ENCODE results near the gene APOA4. TPM values are rescaled to one million over a fixed set of nuclear protein-coding genes. Genes with fewer than 3 reads are reported as not detected.

Gene APOA4
- total and polyA plus RNA-seq, 2 donors (not counting 1 experiment from before 2014, with no cell fraction given): not detected

GRCh38 chr11:116797816-116798215 lies 25.3 kb downstream of the APOA4 start:
- no peak overlapping the region for H3K4me3 Mint-ChIP-seq
- H3K79me2 ChIP-seq (ENCODE audit: control insufficient read depth, insufficient read depth, low read length): no peaks in the 10 kb centered on the region
- H3K4me3 ChIP-seq (ENCODE audit: control extremely low read depth in 1 of 5, extremely low read depth in 1 of 5, insufficient read depth in 1 of 5, low read depth in 2 of 5, low read length in 4 of 5): no peak overlapping the region
- intact Hi-C loops (cut with micrococcal nuclease): loop anchor here (10.0 kb wide), 1 partner anchor 77 kb away; no protein-coding TSS in a partner anchor
- H2AFZ ChIP-seq (ENCODE audit: insufficient read depth, low read depth, low read length, poor library complexity, severe bottlenecking): no peak overlapping the region
- no peak overlapping the region for H3K4me2 ChIP-seq (replicated peaks; ENCODE audit: low read depth, low read length, poor library complexity, severe bottlenecking)
- ChIA-PET POLR2A (no interaction called here), CTCF (no interaction called here)
- no peak for DNase-seq
- peaks cover 31% of the 10 kb centered on the region for H3K27me3 Mint-ChIP-seq
- H3K4me1 ChIP-seq (ENCODE audit: control insufficient read depth in 2 of 2, insufficient read depth in 2 of 2, low read length in 2 of 2): no peaks in the 10 kb centered on the region
- H3K9me3 ChIP-seq (ENCODE audit: control extremely low read depth in 1 of 3, control insufficient read depth in 2 of 3, insufficient read depth in 1 of 3, low read length in 2 of 3): no peaks in the 10 kb centered on the region
- H3K4me1 Mint-ChIP-seq: no peaks in the 10 kb centered on the region
- peaks cover 0 to 8% (median 0%) of the 10 kb centered on the region in 4 experiments for H3K27me3 ChIP-seq (replicated peaks in 1 of 4; ENCODE audit: control extremely low read depth in 1 of 4, control insufficient read depth in 3 of 4, insufficient read depth in 4 of 4, low read length in 3 of 4)
- TF ChIP-seq CTCF (IDR thresholded peaks at IDR 0.05) (no peak), EZH2 (IDR thresholded peaks at IDR 0.05; ENCODE audit: borderline replicate concordance, insufficient read depth, low read depth, low read length, poor library complexity, severe bottlenecking) (no peak)
- no peak overlapping the region for H3K9ac ChIP-seq (ENCODE audit: low read length)
- no peak overlapping the region for H3K27ac Mint-ChIP-seq
- no peaks in the 10 kb centered on the region for H3K36me3 ChIP-seq (replicated peaks in 1 of 2; ENCODE audit: control extremely low read depth in 1 of 2, control insufficient read depth in 1 of 2, extremely low read depth in 1 of 2, insufficient read depth in 2 of 2, low read length in 1 of 2)
- ATAC-seq (ENCODE audit: low read depth): no peak
- H4K20me1 ChIP-seq (ENCODE audit: control insufficient read depth, insufficient read depth, low read length, poor library complexity, severe bottlenecking): no peaks in the 10 kb centered on the region
- WGBS (ENCODE audit: insufficient coverage): no CpG with 5 or more reads among the region's 5 CpGs
- no peak overlapping the region for H3K27ac ChIP-seq (ENCODE audit: low read length in 2 of 2)
- no peaks in the 10 kb centered on the region for H3K9me3 Mint-ChIP-seq (ENCODE audit: insufficient read depth)

GRCh38 chr11:116796548-116796947 lies 26.6 kb downstream of the APOA4 start:
- no peak overlapping the region for H3K4me3 ChIP-seq (ENCODE audit: control extremely low read depth in 1 of 5, extremely low read depth in 1 of 5, insufficient read depth in 1 of 5, low read depth in 2 of 5, low read length in 4 of 5)
- no peak overlapping the region for H3K4me3 Mint-ChIP-seq
- H3K9ac ChIP-seq (ENCODE audit: low read length): no peak overlapping the region
- CTCF ChIA-PET: interaction anchor here (0.5 kb wide), 1 partner anchor 39 kb away, joined by 3 read pairs; no protein-coding TSS in a partner anchor
- POLR2A ChIA-PET: no interaction called here
- H4K20me1 ChIP-seq (ENCODE audit: control insufficient read depth, insufficient read depth, low read length, poor library complexity, severe bottlenecking): no peaks in the 10 kb centered on the region
- no peak overlapping the region for H3K27ac Mint-ChIP-seq
- intact Hi-C loops (cut with micrococcal nuclease): loop anchor here (10.0 kb wide), 1 partner anchor 78 kb away; no protein-coding TSS in a partner anchor
- H3K27ac ChIP-seq (ENCODE audit: low read length in 2 of 2): no peak overlapping the region
- no peak overlapping the region for H3K4me2 ChIP-seq (replicated peaks; ENCODE audit: low read depth, low read length, poor library complexity, severe bottlenecking)
- DNase-seq: no peak
- H3K36me3 ChIP-seq (replicated peaks in 1 of 2; ENCODE audit: control extremely low read depth in 1 of 2, control insufficient read depth in 1 of 2, extremely low read depth in 1 of 2, insufficient read depth in 2 of 2, low read length in 1 of 2): no peaks in the 10 kb centered on the region
- no peak for ATAC-seq (ENCODE audit: low read depth)
- peaks cover 0 to 7% (median 0%) of the 10 kb centered on the region in 4 experiments for H3K27me3 ChIP-seq (replicated peaks in 1 of 4; ENCODE audit: control extremely low read depth in 1 of 4, control insufficient read depth in 3 of 4, insufficient read depth in 4 of 4, low read length in 3 of 4)
- peaks cover 0 to 1% of the 10 kb centered on the region in 2 donors for H3K4me1 ChIP-seq (ENCODE audit: control insufficient read depth in 2 of 2, insufficient read depth in 2 of 2, low read length in 2 of 2)
- TF ChIP-seq EZH2 (IDR thresholded peaks at IDR 0.05; ENCODE audit: borderline replicate concordance, insufficient read depth, low read depth, low read length, poor library complexity, severe bottlenecking) (no peak), CTCF (IDR thresholded peaks at IDR 0.05) (no peak)
- H2AFZ ChIP-seq (ENCODE audit: insufficient read depth, low read depth, low read length, poor library complexity, severe bottlenecking): no peak overlapping the region
- peaks cover 26% of the 10 kb centered on the region for H3K27me3 Mint-ChIP-seq
- no peaks in the 10 kb centered on the region for H3K9me3 ChIP-seq (ENCODE audit: control extremely low read depth in 1 of 3, control insufficient read depth in 2 of 3, insufficient read depth in 1 of 3, low read length in 2 of 3)
- H3K9me3 Mint-ChIP-seq (ENCODE audit: insufficient read depth): no peaks in the 10 kb centered on the region
- no peaks in the 10 kb centered on the region for H3K79me2 ChIP-seq (ENCODE audit: control insufficient read depth, insufficient read depth, low read length)
- H3K4me1 Mint-ChIP-seq: no peaks in the 10 kb centered on the region
- WGBS (ENCODE audit: insufficient coverage): no CpG with 5 or more reads among the region's 1 CpG
